ENCODE results near the gene UHRF1.
A peak's percentile ranks its signal among the peaks of the same experiment; 100 is the strongest.
"Not testable (repeated sequence)": the region's sequence is repeated elsewhere in the genome, so short reads cannot be mapped to it uniquely, and the experiment has no call there.

UHRF1 gene

GRCh38 chr19:4909156-4909896 is at the start of gene UHRF1:
UHRF1 (plus strand) TSS chr19:4909501; CDS start chr19:4910886, 1,385 bp downstream.
- no peak for DNase-seq (ENCODE audit: low read depth, low spot score)

DNA sequence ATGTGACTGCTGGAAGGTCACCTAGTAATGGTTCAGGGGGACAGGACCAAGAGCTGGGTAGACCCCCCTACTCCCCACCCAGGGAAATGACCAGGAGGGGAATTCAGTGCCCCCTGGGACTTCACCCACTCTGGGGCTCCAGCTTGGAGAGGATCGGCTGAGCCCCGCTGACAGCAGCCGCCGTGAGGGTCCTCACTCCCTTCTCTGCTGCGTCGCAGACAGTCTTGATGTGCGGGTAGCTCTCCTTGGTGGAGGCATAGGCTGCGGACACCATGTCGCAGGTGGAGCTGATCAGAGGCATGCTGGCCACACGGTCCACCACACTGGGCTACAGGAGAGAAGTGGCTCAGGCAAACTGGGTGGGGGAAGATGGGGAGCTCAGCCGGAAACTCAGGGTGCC is 49.6 kb upstream of the UHRF1 start:
- no peak overlapping the region for H3K27ac ChIP-seq
- DNase-seq (ENCODE audit: low read depth, low spot score): no peak

More at GRCh38 chr19:4909156-4909896, at the start of gene UHRF1:
- H3K27ac ChIP-seq: peak within 1 kb of the TSS; percentile 80

DNA sequence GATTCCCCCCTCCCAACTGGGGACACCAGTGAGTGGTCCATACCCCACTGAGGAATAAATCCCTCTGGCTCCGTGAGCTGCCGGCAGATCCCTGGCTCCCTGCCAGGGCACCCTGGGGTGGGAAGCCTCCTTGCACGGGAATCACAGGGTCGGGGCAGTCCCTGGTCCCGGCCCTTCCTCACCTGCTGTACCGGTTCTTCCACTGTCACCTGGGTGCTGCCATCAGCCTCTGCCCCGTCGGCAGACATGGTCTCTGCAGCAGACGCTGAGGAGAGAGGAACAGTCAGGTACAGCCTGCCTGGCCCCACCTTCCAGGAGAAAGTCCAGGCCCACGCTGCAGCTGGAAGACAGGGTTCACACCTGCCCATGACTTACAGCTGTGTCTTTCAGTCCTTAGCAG is 48.2 kb upstream of the UHRF1 start:
- no peak for DNase-seq (ENCODE audit: low read depth, low spot score)
- no peak overlapping the region for H3K27ac ChIP-seq

- DNase-seq (ENCODE audit: low read depth, low spot score): no peak
- peak overlapping the region; percentile 90 for H3K27ac ChIP-seq
Measured at GRCh38 chr19:4866595-4867424, 42.5 kb upstream of the UHRF1 start.

DNA sequence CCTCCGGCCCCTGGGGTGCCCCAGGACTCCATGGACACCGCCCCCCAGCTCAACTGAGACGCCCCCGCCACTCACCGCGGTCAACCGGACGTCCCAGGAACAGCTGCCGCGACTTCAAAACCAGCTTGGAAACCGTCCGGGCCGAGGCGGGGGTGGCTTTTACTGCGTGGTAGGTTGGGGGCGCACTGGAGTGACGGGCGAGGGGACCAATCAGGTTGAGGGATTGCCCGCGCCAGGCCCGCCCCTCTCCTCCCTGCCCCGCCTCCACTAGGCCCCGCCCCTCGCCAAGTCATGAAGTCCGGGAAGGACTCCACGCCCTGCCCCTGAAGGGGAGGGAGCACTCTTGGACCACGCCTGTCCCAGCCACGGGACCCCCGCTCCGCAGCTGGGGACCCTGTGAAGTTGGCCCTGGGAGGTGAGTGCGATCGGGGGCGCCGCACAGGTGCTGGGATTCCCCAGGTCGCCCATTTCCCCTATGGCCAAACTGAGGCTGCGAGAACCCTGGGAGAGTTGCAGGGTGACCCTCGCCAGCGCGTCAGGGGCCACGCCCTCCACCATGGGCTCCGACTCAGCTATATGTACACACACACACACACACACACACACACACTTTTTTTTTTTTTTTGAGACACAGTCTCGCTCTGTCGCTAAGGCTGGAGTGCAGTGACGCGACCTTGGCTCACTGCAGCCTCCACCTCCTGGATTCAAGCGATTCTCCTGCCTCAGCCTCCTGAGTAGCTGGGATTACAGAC is 41.6 kb upstream of the UHRF1 start, which contains the start of gene PLIN3:
PLIN3 (minus strand) TSS at position 134 of the 752 bp plus-strand sequence. CDS start 6,273 bp downstream, outside the sequence.
- DNase-seq (ENCODE audit: low read depth, low spot score): peak; percentile 61
- H3K27ac ChIP-seq: peak within 1 kb of the TSS; percentile 90

GRCh38 chr19:4868286-4868834 is 40.9 kb upstream of the UHRF1 start:
- peak overlapping the region; percentile 90 for H3K27ac ChIP-seq
- DNase-seq (ENCODE audit: low read depth, low spot score): no peak

GRCh38 chr19:4870025-4870700 is 39.1 kb upstream of the UHRF1 start:
- DNase-seq (ENCODE audit: low read depth, low spot score): peak; percentile 66
- H3K27ac ChIP-seq: peak overlapping the region; percentile 90

DNA sequence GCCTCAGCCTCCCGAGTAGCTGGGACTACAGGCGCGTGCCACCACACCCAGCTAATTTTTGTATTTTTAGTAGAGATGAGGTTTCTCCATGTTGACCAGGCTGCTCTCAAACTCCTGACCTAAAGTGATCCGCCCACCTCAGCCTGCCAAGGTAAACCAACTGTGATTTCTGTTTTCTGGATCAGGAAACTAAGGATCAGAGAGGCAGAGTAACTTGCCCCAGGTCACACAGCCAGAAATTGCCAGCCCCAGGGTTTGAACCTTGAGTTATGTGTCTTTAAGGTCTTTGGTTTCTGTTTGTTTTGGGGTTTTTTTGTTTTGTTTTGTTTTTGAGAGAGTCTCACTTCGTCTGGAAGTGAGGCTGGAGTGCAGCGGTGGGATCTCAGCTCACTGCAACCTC is 37.6 kb upstream of the UHRF1 start:
- DNase-seq (ENCODE audit: low read depth, low spot score): no peak
- H3K27ac ChIP-seq: peak overlapping the region; percentile 31

DNA sequence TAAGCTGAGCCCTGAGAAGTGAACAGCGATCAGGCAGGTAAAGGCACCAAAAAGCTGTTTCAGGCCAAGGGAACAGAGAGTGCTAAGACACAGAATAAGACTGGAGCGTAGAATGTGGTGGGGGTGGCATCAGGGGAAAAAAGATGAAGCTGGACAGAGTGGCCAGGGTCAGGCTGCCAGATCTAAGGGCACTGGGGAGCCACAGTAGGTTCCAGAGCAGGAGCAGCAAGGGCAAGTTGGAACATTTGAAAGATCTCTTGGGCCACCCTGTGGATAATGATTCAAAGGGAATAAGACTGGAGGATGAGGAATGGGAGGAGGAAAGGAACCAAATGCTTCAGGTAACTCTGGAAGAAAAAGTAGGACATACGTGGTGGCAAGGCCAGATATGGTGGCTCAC is 35.4 kb upstream of the UHRF1 start:
- no peak overlapping the region for H3K27ac ChIP-seq
- no peak for DNase-seq (ENCODE audit: low read depth, low spot score)

DNA sequence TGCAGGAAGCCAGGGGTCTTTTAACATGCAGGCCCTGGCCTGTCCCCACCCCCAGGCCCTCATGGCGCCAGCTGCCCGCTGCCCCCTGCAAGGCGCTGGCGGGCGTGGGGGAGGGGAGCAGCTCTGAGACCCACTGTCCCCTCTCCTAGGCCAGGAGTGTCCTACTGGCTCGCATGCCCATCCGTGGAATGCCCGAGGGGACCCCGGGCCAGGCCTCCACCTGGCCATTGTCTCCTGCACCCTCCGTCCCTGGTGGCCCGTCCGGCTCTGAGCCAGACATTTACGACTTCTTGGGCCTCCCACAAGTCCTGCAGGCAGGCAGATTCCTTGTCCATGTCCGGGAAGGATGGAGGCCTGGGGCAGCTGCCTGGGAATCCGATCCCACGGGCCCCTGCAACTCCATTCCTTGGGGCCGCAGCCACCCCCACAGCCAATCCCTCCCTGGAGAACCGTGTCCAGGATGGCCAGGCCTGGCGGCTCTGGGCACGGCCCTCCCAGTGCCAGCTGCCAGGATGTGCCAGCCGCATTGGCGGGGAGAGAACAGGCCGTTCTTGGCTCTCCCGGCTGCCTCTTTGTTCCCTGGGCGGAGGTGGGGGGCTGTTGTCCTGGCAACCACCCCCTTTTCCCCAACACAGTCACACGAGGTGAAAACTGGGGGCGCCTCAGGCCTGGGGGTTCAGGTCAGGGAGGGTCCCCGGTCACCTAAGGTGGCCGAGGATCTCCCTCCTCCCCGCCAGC is 31.4 kb upstream of the UHRF1 start:
- no peak for DNase-seq (ENCODE audit: low read depth, low spot score)
- no peak overlapping the region for H3K27ac ChIP-seq

- no peak overlapping the region for H3K27ac ChIP-seq
- no peak for DNase-seq (ENCODE audit: low read depth, low spot score)
Measured at GRCh38 chr19:4878491-4878968, 30.8 kb upstream of the UHRF1 start.

DNA sequence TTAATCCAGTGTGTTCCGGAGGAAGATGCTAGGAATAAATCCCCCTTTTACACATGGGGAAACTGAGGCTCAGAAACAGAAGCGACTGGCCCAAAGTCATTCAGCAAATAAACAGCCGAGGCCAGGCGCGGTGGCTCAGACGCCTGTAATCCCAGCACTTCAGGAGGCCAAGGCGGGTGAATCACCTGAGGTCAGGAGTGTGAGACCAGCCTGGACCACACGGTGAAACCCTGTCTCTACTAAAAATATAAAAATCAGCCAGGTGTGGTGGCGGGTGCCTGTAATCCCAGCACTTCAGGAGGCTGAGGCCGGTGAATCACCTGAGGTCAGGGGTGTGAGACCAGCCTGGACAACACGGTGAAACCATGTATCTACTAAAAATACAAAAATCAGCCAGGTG is 30.3 kb upstream of the UHRF1 start:
- no peak for DNase-seq (ENCODE audit: low read depth, low spot score)
- H3K27ac ChIP-seq: no peak overlapping the region

DNA sequence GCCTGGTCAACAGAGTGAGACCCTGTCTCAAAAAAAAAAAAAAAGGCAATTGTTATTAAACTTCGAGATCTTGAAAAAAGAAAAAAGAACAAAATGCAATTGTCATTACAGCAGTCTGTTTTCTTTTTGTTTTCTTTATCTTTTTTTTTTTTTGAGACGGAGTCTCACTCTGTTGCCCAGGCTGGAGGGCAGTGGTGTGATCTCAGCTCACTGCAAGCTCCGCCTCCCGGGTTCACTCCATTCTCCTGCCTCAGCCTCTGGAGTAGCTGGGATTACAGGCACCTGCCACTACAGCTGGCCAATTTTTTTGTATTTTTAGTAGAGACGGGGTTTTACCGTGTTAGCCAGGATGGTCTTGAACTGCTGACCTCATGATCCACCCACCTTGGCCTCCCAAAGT is 26.4 kb upstream of the UHRF1 start:
- H3K27ac ChIP-seq; DNase-seq (ENCODE audit: low read depth, low spot score): not testable (repeated sequence)

DNA sequence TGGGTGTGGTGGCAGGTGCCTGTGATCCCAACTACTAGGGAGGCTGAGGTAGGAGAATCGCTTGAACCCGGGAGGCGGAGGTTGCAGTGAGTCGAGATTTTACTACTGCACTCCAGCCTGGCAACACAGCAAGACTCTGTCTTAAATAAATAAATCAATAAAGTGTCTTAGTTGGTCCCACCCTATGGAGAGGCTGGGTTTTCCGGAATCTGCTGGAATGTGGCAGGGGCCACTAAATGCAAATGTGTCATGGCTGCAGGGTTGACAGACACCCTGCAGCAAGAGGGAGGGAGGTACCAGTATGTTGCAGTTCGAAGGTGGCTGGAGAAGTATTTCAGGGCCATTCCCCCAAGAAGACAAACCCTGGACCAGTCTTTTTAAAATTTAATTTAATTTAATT is 24.3 kb upstream of the UHRF1 start:
- not testable (repeated sequence) for H3K27ac ChIP-seq; DNase-seq (ENCODE audit: low read depth, low spot score)

GRCh38 chr19:4887803-4888202 is 21.5 kb upstream of the UHRF1 start:
- not testable (repeated sequence) for DNase-seq (ENCODE audit: low read depth, low spot score); H3K27ac ChIP-seq

GRCh38 chr19:4889034-4889815 is 20.1 kb upstream of the UHRF1 start:
- peak overlapping the region; percentile 66 for H3K27ac ChIP-seq
- DNase-seq (ENCODE audit: low read depth, low spot score): peak; percentile 70

GRCh38 chr19:4891066-4891465 is 18.2 kb upstream of the UHRF1 start:
- H3K27ac ChIP-seq: no peak overlapping the region
- no peak for DNase-seq (ENCODE audit: low read depth, low spot score)

DNA sequence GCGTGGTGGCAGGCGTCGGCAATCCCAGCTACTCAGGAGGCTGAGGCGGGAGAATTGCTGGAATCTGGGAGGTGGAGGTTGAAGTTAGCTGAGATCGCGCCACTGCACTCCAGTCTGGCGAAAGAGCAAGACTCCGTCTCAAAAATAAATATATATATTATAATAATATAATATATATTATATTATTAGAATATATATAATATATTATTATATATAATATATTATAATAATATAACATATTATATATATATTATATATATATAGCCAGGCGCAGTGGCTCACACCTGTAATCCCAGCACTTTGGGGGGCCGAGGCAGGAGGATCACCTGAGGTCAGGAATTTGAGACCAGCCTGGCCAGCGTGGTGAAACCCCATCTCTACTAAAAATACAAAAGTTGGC is 16.3 kb upstream of the UHRF1 start:
- not testable (repeated sequence) for DNase-seq (ENCODE audit: low read depth, low spot score); H3K27ac ChIP-seq
